Muscle of leg (tissue), 11 donors: ENCODE data around the gene INPP5A. TPM values are rescaled to one million over a fixed set of nuclear protein-coding genes. Genes with fewer than 3 reads are reported as not detected.

Experiments
- DNase-seq: peaks from one replicate; pipeline ENCODE4 v3.0.0; 2013
- H3K27ac ChIP-seq: one replicate; pipeline ENCODE4 v1.5.1; 2013; ENCODE audit warnings: mild to moderate bottlenecking, low read length, control low read depth
- H3K27me3 ChIP-seq: one replicate; pipeline ENCODE4 v1.6.1; 2013; ENCODE audit warnings: low read length; ENCODE audit not compliant: control insufficient read depth, insufficient read depth
- H3K36me3 ChIP-seq: one replicate; pipeline ENCODE4 v1.6.1; 2013; ENCODE audit warnings: low read length; ENCODE audit not compliant: control insufficient read depth, insufficient read depth
- H3K4me1 ChIP-seq: one replicate; pipeline ENCODE4 v1.6.1; 2013; ENCODE audit warnings: low read length; ENCODE audit not compliant: control insufficient read depth, insufficient read depth
- H3K4me3 ChIP-seq: one replicate; pipeline ENCODE4 v1.5.1; 2013; ENCODE audit warnings: low read length, control low read depth
- H3K9me3 ChIP-seq: replicated peaks from 2 replicates; pipeline ENCODE4 v1.6.1; 2013; ENCODE audit warnings: low read depth, low read length; ENCODE audit not compliant: control insufficient read depth
- WGBS: methylation state at CpG from one replicate; pipeline ENCODE4 v1.1.5; 2013; ENCODE audit warnings: missing lambda C conversion rate; ENCODE audit not compliant: insufficient coverage; 5-methylcytosine and 5-hydroxymethylcytosine counted together
- polyA plus RNA-seq, 8 donors: library from polyadenylated mRNA; unstranded; fragments of 120-200 nt; gene quantifications; one replicate each; pipeline versions ENCODE4 v1.2.1 to v1.2.3, GENCODE V29; 2013; ENCODE audit warnings: inconsistent platforms in 1 of 8, low replicate concordance in 1 of 8; ENCODE audit not compliant: insufficient read length in 8 of 8, insufficient read depth in 1 of 8
- total RNA-seq: library from RNA; stranded (reverse); fragments of 120-200 nt; gene quantifications from one replicate; pipeline ENCODE4 v1.2.4, GENCODE V29; 2013

INPP5A gene
- total and polyA plus RNA-seq, 9 donors, result 34.1 to 56.2 (median 44.7) TPM

DNA sequence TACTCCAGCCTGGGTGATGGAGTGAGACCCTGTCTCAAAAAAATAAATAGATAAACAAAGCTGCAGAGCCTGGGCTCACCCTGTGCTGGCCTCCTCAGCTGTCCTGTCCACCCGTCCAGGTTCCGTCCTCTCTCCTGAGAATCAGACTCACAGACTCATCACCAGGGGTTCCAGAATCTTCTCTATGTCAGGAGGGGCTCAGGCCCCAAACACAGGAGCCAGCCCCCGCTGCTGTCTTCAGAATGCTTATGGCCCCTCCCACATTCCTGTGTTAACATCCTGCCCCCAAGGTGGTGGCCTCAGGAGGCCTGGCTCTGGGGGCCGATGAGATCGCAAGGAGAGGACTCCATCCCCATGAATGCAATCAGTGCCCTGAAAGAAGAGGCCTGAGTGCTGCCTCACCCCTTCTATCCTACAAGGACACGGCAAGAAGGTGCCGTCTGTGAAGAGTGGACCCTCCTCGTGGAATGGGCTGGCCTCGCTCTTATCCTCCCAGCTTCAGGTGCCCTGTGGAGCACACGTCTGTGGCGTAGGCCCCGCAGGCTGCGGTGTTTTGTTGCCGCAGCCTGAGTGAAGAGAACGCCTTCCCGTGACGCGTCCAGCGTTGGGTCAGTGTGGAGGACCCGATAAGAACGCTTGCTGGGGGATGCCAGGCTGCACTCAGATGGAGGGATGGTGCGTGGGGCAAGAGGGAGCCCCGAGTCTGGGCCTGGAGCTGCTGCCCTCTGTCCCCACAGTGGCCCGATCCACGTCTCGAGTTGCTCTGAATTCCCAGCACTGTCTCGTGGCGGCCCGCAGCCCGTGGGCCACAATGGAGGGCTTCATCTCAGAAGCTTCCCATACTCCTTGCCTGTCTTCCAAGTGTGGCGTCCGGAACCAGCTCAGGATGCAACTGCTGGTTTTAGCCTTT is 77.1 kb downstream of the INPP5A start:
- H3K4me1 ChIP-seq, result peaks cover 29% of the 10 kb centered on the region
- 89% methylated on average over 31 of the region's 32 CpGs for WGBS

GRCh38 chr10:132615341-132616169 is 78.0 kb downstream of the INPP5A start:
- DNase-seq, result no peak
- no peak overlapping the region for H3K4me3 ChIP-seq

More for the DNA sequence above, 77.1 kb downstream of the INPP5A start:
- Histone ChIP-seq H3K27ac (no peak overlapping the region), H3K4me3 (no peak overlapping the region), H3K36me3 (peaks cover 10% of the 10 kb centered on the region), H3K27me3 (no peaks in the 10 kb centered on the region), H3K9me3 (peaks cover 6% of the 10 kb centered on the region)
- DNase-seq, result no peak

GRCh38 chr10:132616170-132616995 is 78.8 kb downstream of the INPP5A start:
- Histone ChIP-seq H3K4me1 (peaks cover 20% of the 10 kb centered on the region), H3K27me3 (no peaks in the 10 kb centered on the region), H3K27ac (no peak overlapping the region), H3K36me3 (peaks cover 6% of the 10 kb centered on the region), H3K4me3 (no peak overlapping the region), H3K9me3 (peaks cover 18% of the 10 kb centered on the region)
- 94% methylated on average over 26 of the region's 30 CpGs for WGBS
- no peak for DNase-seq

More at GRCh38 chr10:132615341-132616169, 78.0 kb downstream of the INPP5A start:
- H3K4me1 ChIP-seq, result peaks cover 25% of the 10 kb centered on the region
- no peaks in the 10 kb centered on the region for H3K27me3 ChIP-seq
- no peak overlapping the region for H3K27ac ChIP-seq
- peaks cover 14% of the 10 kb centered on the region for H3K9me3 ChIP-seq
- 91% methylated on average over 19 of the region's 22 CpGs for WGBS
- peaks cover 6% of the 10 kb centered on the region for H3K36me3 ChIP-seq

DNA sequence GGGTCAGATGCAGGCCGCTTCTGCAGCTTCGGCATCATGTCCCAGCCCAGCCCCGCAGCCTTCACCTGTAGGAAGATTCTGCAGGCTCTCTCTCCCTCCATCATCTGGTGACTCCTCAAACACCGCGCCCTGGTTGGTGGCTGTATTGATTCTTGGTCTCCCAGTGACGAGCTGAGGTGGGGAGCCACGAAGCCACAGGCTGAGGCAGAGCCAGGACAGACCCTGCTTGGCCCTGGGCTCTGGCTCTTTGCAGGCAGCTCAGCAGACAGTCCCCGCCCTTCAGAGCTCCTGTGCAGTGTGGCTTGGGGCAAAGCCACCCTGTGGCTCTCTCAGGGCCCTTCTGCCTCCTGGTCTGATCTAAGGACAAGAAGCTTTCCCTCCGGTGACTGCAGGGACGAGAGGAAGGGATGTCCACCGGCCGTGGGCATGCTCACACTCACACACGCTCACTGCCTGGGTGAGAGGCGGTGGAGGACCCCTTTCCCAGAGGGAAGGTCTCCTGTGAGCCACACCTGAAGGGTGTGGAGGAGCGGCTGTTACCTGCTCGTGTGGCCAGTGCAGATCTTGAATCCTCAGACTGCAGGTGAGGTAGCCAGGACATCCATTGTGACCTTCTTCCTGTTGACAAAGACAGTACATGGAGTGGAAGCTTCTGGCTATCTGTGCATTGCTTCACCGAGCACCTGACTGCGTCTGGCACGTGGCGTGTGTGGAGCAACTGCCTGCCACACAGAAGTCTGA is 79.6 kb downstream of the INPP5A start:
- 89% methylated on average over 16 of the region's 20 CpGs for WGBS
- Histone ChIP-seq H3K4me3 (no peak overlapping the region), H3K4me1 (peaks cover 16% of the 10 kb centered on the region), H3K36me3 (peaks cover 6% of the 10 kb centered on the region), H3K9me3 (peaks cover 22% of the 10 kb centered on the region), H3K27ac (no peak overlapping the region), H3K27me3 (no peaks in the 10 kb centered on the region)
- DNase-seq, result no peak

GRCh38 chr10:132617737-132618052 is 80.1 kb downstream of the INPP5A start:
- Histone ChIP-seq H3K4me3 (no peak overlapping the region), H3K27me3 (no peaks in the 10 kb centered on the region), H3K36me3 (peaks cover 6% of the 10 kb centered on the region), H3K27ac (no peak overlapping the region), H3K4me1 (peaks cover 11% of the 10 kb centered on the region), H3K9me3 (peaks cover 22% of the 10 kb centered on the region)
- no CpG with 5 or more reads among the region's 2 CpGs for WGBS
- no peak for DNase-seq

GRCh38 chr10:132618158-132618919 is 80.8 kb downstream of the INPP5A start:
- Histone ChIP-seq H3K9me3 (peaks cover 22% of the 10 kb centered on the region), H3K27ac (no peak overlapping the region), H3K27me3 (no peaks in the 10 kb centered on the region), H3K36me3 (peaks cover 6% of the 10 kb centered on the region), H3K4me3 (no peak overlapping the region), H3K4me1 (peaks cover 5% of the 10 kb centered on the region)
- 64% methylated on average over 5 of the region's 6 CpGs for WGBS
- DNase-seq, result no peak

DNA sequence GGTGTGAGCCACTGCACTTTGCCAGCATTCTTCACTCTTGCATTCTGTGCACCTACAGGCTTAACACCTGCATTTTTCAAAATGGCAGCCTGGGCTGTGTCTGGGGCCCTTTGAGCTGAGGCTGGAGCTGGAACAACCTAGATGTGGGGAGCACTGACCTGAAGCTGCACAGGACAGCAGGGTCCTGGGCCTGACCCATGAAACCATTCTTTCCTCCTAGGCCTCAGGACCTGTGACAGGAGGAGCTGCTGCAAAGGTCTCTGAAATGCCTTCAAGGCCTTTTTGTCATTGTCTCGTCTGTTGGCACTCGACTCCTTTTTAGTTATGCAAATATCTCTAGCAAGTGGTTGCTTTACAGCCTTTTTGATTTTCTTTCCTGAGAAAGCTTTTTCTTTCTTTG is 82.3 kb downstream of the INPP5A start:
- Histone ChIP-seq H3K9me3 (peaks cover 22% of the 10 kb centered on the region), H3K36me3 (peaks cover 4% of the 10 kb centered on the region), H3K4me1 (peaks cover 7% of the 10 kb centered on the region), H3K27ac (no peak overlapping the region), H3K4me3 (no peak overlapping the region), H3K27me3 (no peaks in the 10 kb centered on the region)
- no peak for DNase-seq
- WGBS, result 100% methylated on average over 2 of the region's 2 CpGs

- Histone ChIP-seq H3K9me3 (peaks cover 19% of the 10 kb centered on the region), H3K27me3 (no peaks in the 10 kb centered on the region), H3K4me3 (no peak overlapping the region), H3K27ac (no peak overlapping the region), H3K4me1 (peaks cover 41% of the 10 kb centered on the region), H3K36me3 (no peaks in the 10 kb centered on the region)
- WGBS, result 89% methylated on average over 29 of the region's 31 CpGs
- DNase-seq, result no peak
Observed at GRCh38 chr10:132624061-132624846, 86.7 kb downstream of the INPP5A start.
